HG02571 (cell line): ENCODE measurements around the gene SGK2.
"Not testable (repeated sequence)": the region's sequence is repeated elsewhere in the genome, so short reads cannot be mapped to it uniquely, and the experiment has no call there.

Experiments used
- ATAC-seq: cut with Tn5 transposase; IDR thresholded peaks from one replicate; pipeline ENCODE4 v1.9.1; 2021; ENCODE audit warnings: mild to moderate bottlenecking, moderate library complexity; ENCODE audit not compliant: unreplicated experiment

The SGK2 gene

GRCh38 chr20:43588526-43588925, 29.7 kb downstream of the SGK2 start:
- not testable (repeated sequence) for ATAC-seq

- ATAC-seq: no peak
Observed at GRCh38 chr20:43590036-43590391, 31.2 kb downstream of the SGK2 start.

- peak; percentile 97 for ATAC-seq
Observed at GRCh38 chr20:43590392-43591303, 31.8 kb downstream of the SGK2 start, which contains the start of gene IFT52. IFT52 (plus strand) TSS chr20:43590937; CDS start chr20:43594699, 3,762 bp downstream.

DNA sequence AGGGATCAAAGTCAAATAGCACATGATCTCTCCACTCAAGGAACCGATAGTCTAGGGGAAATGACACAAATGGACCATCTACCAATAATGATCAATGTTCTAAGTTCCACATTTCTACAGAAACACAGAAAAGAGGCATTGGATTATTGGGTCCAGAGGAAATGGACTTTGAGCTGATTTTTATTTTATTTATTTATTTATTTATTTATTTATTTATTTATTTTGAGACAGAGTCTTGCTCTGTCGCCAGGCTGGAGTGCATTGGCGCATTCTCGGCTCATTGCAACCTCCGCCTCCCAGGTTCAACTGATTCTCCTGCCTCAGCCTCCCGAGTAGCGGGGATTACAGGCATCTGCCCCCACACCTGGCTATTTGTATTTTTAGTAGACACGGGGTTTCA, 43.1 kb downstream of the SGK2 start:
- ATAC-seq: not testable (repeated sequence)

- no peak for ATAC-seq
Observed at GRCh38 chr20:43603124-43603523, 44.3 kb downstream of the SGK2 start.

GRCh38 chr20:43605715-43606114, 46.9 kb downstream of the SGK2 start:
- no peak for ATAC-seq

GRCh38 chr20:43607278-43607677, 48.5 kb downstream of the SGK2 start:
- not testable (repeated sequence) for ATAC-seq

DNA sequence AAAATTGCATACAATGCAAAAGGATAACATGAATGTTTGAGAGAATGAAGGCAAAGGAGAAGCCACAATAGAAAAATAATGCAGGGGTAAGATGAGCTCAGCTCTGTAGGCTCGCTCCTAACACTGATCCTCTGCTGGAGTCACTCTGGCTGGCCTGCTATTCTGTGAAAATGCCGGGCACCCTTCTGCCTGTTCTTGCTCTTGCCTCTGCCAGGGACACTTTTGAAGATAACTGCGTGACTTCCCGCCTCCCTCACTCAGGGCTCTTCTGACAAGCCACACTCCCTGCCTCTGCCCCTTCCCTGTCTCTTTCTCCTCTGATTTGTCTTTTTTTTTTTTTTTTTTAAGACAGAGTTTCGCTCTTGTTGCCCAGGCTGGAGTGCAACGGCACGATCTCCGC, 72.8 kb downstream of the SGK2 start:
- no peak for ATAC-seq
